AG10803 (cell line): ENCODE measurements around the gene POT1.

ENCODE experiments used
- DNase-seq: peaks from one replicate; pipeline ENCODE4 v3.0.0; 2010; ENCODE audit warnings: low read depth
- H3K4me3 ChIP-seq: 2 replicates; pipeline ENCODE4 v1.5.1; 2011; ENCODE audit warnings: mild to moderate bottlenecking, low read length, control low read depth
- TF ChIP-seq, protein P1 (sequence below): conservative IDR thresholded peaks from 2 replicates; pipeline ENCODE4 v1.5.1; 2011; ENCODE audit warnings: mild to moderate bottlenecking, low read length, control low read depth, inconsistent platforms

The POT1 gene

GRCh38 chr7:124792696-124793095 lies 136.9 kb downstream of the POT1 start:
- H3K4me3 ChIP-seq = no peak overlapping the region
- DNase-seq = no peak
- TF ChIP-seq, protein P1, sequence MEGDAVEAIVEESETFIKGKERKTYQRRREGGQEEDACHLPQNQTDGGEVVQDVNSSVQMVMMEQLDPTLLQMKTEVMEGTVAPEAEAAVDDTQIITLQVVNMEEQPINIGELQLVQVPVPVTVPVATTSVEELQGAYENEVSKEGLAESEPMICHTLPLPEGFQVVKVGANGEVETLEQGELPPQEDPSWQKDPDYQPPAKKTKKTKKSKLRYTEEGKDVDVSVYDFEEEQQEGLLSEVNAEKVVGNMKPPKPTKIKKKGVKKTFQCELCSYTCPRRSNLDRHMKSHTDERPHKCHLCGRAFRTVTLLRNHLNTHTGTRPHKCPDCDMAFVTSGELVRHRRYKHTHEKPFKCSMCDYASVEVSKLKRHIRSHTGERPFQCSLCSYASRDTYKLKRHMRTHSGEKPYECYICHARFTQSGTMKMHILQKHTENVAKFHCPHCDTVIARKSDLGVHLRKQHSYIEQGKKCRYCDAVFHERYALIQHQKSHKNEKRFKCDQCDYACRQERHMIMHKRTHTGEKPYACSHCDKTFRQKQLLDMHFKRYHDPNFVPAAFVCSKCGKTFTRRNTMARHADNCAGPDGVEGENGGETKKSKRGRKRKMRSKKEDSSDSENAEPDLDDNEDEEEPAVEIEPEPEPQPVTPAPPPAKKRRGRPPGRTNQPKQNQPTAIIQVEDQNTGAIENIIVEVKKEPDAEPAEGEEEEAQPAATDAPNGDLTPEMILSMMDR = no peak

DNA sequence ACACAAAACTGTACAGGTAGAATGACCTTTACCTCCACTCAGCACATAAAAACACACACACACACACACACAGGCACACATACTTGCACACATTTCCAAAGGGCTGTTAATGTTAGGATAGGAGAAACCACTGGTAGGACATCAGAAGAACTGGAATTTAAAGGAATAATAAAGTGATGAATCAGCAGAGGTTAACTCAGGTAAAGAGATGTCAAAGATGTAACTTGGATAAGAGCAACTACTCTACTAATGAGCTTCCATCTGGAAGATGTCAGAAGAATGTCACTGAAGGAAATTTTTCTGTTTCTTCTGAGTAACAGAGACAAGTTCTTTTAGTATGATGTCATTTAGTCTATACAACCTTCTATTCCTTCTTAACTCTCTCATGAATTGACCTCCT lies 137.6 kb downstream of the POT1 start:
- DNase-seq = no peak
- no peak overlapping the region for H3K4me3 ChIP-seq
- TF ChIP-seq, protein P1 = no peak

- no peak for DNase-seq
- TF ChIP-seq, protein P1 = no peak
- H3K4me3 ChIP-seq = no peak overlapping the region
These were observed 138.2 kb downstream of the POT1 start for GRCh38 chr7:124791426-124791825.

DNA sequence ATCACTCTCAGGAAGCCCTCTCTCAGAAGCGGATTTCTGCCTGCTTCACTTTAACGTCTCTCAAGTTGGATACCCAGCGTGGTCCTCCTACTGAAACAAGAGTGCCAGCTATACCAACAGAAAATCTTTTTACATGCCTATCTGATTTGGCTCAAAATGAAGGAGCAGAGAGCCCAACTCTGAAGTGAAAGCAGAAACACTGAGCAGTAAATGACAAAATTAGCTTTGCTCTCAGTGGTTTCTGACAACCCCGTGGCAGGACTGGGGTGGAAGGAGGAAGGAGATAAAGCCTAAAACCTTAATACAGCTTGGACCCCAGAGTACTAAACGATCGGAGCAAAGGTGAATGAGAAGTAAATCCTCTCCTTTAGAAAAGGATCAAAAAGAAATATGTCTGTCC lies 139.0 kb downstream of the POT1 start:
- no peak overlapping the region for H3K4me3 ChIP-seq
- no peak for DNase-seq
- TF ChIP-seq, protein P1 = no peak

- H3K4me3 ChIP-seq = no peak overlapping the region
- no peak for DNase-seq
- TF ChIP-seq, protein P1 = no peak
These were observed 143.6 kb downstream of the POT1 start for GRCh38 chr7:124785994-124786393.

DNA sequence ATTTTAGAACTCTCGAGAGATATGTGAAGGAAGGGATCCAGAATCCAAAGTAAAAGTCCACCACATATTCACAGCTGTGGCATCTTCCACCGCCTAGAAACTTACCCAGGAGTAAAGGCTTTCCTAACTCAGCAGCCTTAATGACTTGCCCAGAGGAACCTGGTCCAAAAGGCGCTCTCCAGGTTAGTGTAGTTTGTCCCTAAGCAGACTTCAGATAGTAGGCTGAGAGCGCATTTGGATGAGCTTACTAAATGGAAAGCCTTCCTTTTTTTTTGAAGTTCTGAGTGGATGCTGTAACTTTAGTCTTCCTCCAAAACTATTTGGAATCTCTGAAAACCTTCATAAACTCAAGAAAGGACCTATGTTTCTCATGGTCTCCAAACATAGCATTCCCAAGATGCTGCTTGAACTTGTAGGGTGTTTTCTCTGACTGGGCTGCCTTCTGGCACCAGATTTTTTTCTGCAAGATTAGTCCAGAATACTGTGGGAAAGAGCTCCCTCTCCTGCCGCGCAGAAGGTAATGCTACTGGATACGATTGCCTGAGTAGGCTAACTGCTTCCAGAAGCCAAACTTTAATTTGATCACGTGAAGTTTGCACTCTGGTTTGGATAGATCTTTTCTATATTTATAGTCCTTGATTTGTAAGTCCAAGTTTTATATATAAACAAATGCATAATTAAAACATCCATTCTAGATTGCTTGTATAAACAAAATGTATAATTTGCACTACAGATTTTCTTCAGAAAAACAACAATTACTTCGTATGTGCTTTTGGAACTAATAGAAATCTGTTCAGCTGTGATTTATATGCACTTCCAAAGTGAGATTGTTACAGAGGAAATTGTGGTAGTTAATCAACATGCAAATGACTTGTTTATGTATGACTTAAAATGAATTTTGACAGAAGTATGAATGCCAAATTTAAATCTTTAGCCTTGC lies 144.5 kb downstream of the POT1 start:
- TF ChIP-seq, protein P1 = peak; percentile 95
- DNase-seq = peak; percentile 65
- H3K4me3 ChIP-seq = no peak overlapping the region

DNA sequence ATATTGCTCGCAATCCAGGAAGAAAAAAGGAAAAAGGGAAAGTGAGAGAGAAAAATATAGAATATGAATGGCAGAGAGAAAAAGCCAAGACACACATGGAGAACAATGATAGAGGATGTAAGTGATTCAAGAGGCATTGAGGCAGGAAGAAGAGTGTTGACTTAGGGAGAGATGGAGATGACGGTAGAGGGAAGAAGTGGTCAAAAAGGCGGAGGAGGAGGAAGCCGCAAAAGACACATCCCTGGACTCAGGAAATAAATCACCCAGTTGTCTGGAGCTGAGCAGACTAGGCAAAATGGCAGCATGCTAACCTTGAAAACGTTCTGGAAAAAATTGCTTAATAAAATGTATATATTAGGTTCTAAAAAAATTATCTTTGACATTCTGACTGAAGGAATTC lies 146.4 kb downstream of the POT1 start:
- no peak overlapping the region for H3K4me3 ChIP-seq
- DNase-seq = no peak
- TF ChIP-seq, protein P1 = no peak
